HFF-Myc (cell line): ENCODE results near the gene NUDT7.

ENCODE experiments used
- DNase-seq: peaks from one replicate; pipeline ENCODE4 v3.0.0-alpha.2; 2011; ENCODE audit warnings: low read depth; ENCODE audit errors: extremely low read depth
- H3K4me3 ChIP-seq: replicated peaks from 2 replicates; pipeline ENCODE4 v1.5.1; 2011; ENCODE audit warnings: low read depth, mild to moderate bottlenecking, control low read depth, low read length
- CTCF ChIP-seq: IDR thresholded peaks from 2 replicates; pipeline ENCODE4 v1.5.1; 2012; ENCODE audit warnings: mild to moderate bottlenecking, low read depth, low read length, control low read depth; ENCODE audit errors: missing control alignments

Gene NUDT7

GRCh38 chr16:77721752-77722308 is 484 bp upstream of the NUDT7 start:
- DNase-seq = no peak
- H3K4me3 ChIP-seq = 0 out of 2 replicates have a peak overlapping the region, but pooled peaks have one; percentile 5
- no peak for TF ChIP-seq CTCF

GRCh38 chr16:77723108-77723514 is 797 bp downstream of the NUDT7 start:
- no peak for TF ChIP-seq CTCF
- peak overlapping the region; percentile 64 for H3K4me3 ChIP-seq
- no peak for DNase-seq

GRCh38 chr16:77724174-77724573 is 1.9 kb downstream of the NUDT7 start:
- no peak for DNase-seq
- no peak for TF ChIP-seq CTCF
- no peak overlapping the region for H3K4me3 ChIP-seq

GRCh38 chr16:77729951-77730350 is 7.6 kb downstream of the NUDT7 start:
- DNase-seq = no peak
- no peak overlapping the region for H3K4me3 ChIP-seq
- no peak for TF ChIP-seq CTCF

- DNase-seq = no peak
- no peak overlapping the region for H3K4me3 ChIP-seq
- TF ChIP-seq CTCF = no peak
Observed at GRCh38 chr16:77732241-77732946, 10.1 kb downstream of the NUDT7 start.

- TF ChIP-seq CTCF = no peak
- H3K4me3 ChIP-seq = no peak overlapping the region
- no peak for DNase-seq
Observed at GRCh38 chr16:77736879-77737278, 14.6 kb downstream of the NUDT7 start.
